ENCODE measurements around the gene LCLAT1. TPM values are rescaled to one million over a fixed set of nuclear protein-coding genes. Genes with fewer than 3 reads are reported as not detected.

Gene LCLAT1
- total and polyA plus RNA-seq, 8 donors = 2.0 to 15.0 (median 9.8) TPM

- TF ChIP-seq CTCF (IDR thresholded peaks at IDR 0.05) = no peak
- no peaks in the 10 kb centered on the region for H3K9me3 ChIP-seq
- no peaks in the 10 kb centered on the region for H3K36me3 ChIP-seq
- H3K4me1 ChIP-seq = no peaks in the 10 kb centered on the region
- intact Hi-C loops (cut with DNase I) = no loop called here
- ATAC-seq = no peak
- H3K4me3 ChIP-seq = no peak overlapping the region
- DNase-seq = no peak
- WGBS, 2 donors = 97 to 98% methylated on average over 6 of the region's 6 CpGs
- no peak for FAIRE-seq
- no peaks in the 10 kb centered on the region for H3K27me3 ChIP-seq
- no peak overlapping the region for H3K27ac ChIP-seq
Observed at GRCh38 chr2:30500699-30501098, 53.7 kb downstream of the LCLAT1 start.

GRCh38 chr2:30502310-30502709 is 55.3 kb downstream of the LCLAT1 start:
- FAIRE-seq (no peak), ATAC-seq (no peak), DNase-seq (no peak)
- no peaks in the 10 kb centered on the region for H3K4me1 ChIP-seq
- no peak overlapping the region for H3K27ac ChIP-seq
- intact Hi-C loops (cut with DNase I) = no loop called here
- H3K4me3 ChIP-seq = no peak overlapping the region
- no peaks in the 10 kb centered on the region for H3K9me3 ChIP-seq
- H3K36me3 ChIP-seq = no peaks in the 10 kb centered on the region
- no peaks in the 10 kb centered on the region for H3K27me3 ChIP-seq
- no peak for TF ChIP-seq CTCF (IDR thresholded peaks at IDR 0.05)

- H3K4me1 ChIP-seq = no peaks in the 10 kb centered on the region
- intact Hi-C loops (cut with DNase I) = no loop called here
- FAIRE-seq (no peak), ATAC-seq (peak in 2 of 4 donors; percentile 27 to 36), DNase-seq (no peak)
- no peaks in the 10 kb centered on the region for H3K27me3 ChIP-seq
- no peak overlapping the region for H3K4me3 ChIP-seq
- H3K27ac ChIP-seq = no peak overlapping the region
- H3K36me3 ChIP-seq = no peaks in the 10 kb centered on the region
- TF ChIP-seq CTCF (IDR thresholded peaks at IDR 0.05) = peak in 1 of 4 donors; percentile 9
- 98 to 99% methylated on average over 2 of the region's 2 CpGs for WGBS, 2 donors
- no peaks in the 10 kb centered on the region for H3K9me3 ChIP-seq
Observed at GRCh38 chr2:30503007-30503694, 56.1 kb downstream of the LCLAT1 start.

- no peak overlapping the region for H3K27ac ChIP-seq
- H3K9me3 ChIP-seq = no peaks in the 10 kb centered on the region
- no peak for FAIRE-seq
- H3K4me1 ChIP-seq = no peaks in the 10 kb centered on the region
- TF ChIP-seq CTCF (IDR thresholded peaks at IDR 0.05) = no peak
- intact Hi-C loops (cut with DNase I) = no loop called here
- ATAC-seq = no peak
- H3K4me3 ChIP-seq = no peak overlapping the region
- H3K27me3 ChIP-seq = no peaks in the 10 kb centered on the region
- no peak for DNase-seq
- 92 to 96% methylated on average over 3 of the region's 3 CpGs for WGBS, 2 donors
- no peaks in the 10 kb centered on the region for H3K36me3 ChIP-seq
Observed at GRCh38 chr2:30503695-30504052, 56.6 kb downstream of the LCLAT1 start.

- no peak for FAIRE-seq
- Histone ChIP-seq H3K36me3 (no peaks in the 10 kb centered on the region), H3K27ac (no peak overlapping the region), H3K27me3 (no peaks in the 10 kb centered on the region), H3K4me1 (no peaks in the 10 kb centered on the region), H3K4me3 (no peak overlapping the region), H3K9me3 (no peaks in the 10 kb centered on the region)
- WGBS, 2 donors = 89 to 97% methylated on average over 1 of the region's 1 CpG
- TF ChIP-seq CTCF (IDR thresholded peaks at IDR 0.05) = no peak
- intact Hi-C loops (cut with DNase I) = no loop called here
- DNase-seq = no peak
- ATAC-seq = no peak
Observed at GRCh38 chr2:30504731-30505130, 57.7 kb downstream of the LCLAT1 start.

Measured in pancreas (tissue), 10 donors.